Endothelial cell of umbilical vein (primary cell): ENCODE data around the gene ZNF837. TPM values are rescaled to one million over a fixed set of nuclear protein-coding genes. Genes with fewer than 3 reads are reported as not detected.

Experiments
- BruUV-seq: library from RNA; stranded (reverse); fragments of 400-500 nt; replicated peaks from 2 replicates; lab custom pipeline; 2021; lab: Mats Ljungman, UMichigan
- CTCF ChIA-PET: fragments of 300-600, 350-600 bp; sonication (Branson Sonifier 250); formaldehyde crosslinking; loops from one replicate; lab custom pipeline; 2021; ENCODE audit warnings: antibody characterized with exemption, inconsistent platforms; lab: Charles Lee
- POLR2A ChIA-PET: fragments of 300-600, 350-600 bp; sonication (Branson Sonifier 250); formaldehyde crosslinking; loops from one replicate; lab custom pipeline; 2021; ENCODE audit warnings: antibody characterized with exemption, inconsistent platforms; lab: Charles Lee
- DNase-seq: peaks from one replicate; pipeline ENCODE4 v3.0.0-alpha.2; 2011; ENCODE audit warnings: low read depth, low spot score
- FAIRE-seq: peaks from 2 replicates; lab custom pipeline; 2011; peaks lifted over from hg19 to GRCh38; lab: Jason Lieb, UNC
- H2AFZ ChIP-seq: 2 replicates; pipeline ENCODE4 v1.6.0; 2012; ENCODE audit warnings: low read depth, low read length, control low read depth, inconsistent platforms
- H3K27ac ChIP-seq: 2 replicates; pipeline ENCODE4 v1.5.1; 2011; ENCODE audit warnings: low read depth, mild to moderate bottlenecking, control low read depth, low read length, moderate library complexity; ENCODE audit not compliant: insufficient read depth
- H3K27me3 ChIP-seq, 2 experiments: 2 replicates each; pipeline versions ENCODE4 v1.6.0 to v1.6.1; 2011; ENCODE audit warnings: low read length in 2 of 2, mixed read lengths in 1 of 2; ENCODE audit not compliant: control insufficient read depth in 2 of 2, insufficient read depth in 2 of 2
- H3K36me3 ChIP-seq, 2 experiments: 2 replicates in 1 of 2; 3 replicates in 1 of 2; pipeline ENCODE4 v1.5.1; 2011; ENCODE audit warnings: low read length in 2 of 2, mild to moderate bottlenecking in 1 of 2, moderate library complexity in 1 of 2; ENCODE audit not compliant: control insufficient read depth in 2 of 2, insufficient read depth in 2 of 2; ENCODE audit errors: extremely low read depth in 1 of 2
- H3K4me1 ChIP-seq: 3 replicates; pipeline ENCODE4 v1.5.1; 2011; ENCODE audit warnings: mild to moderate bottlenecking, low read length; ENCODE audit not compliant: control insufficient read depth, insufficient read depth; ENCODE audit errors: extremely low read depth
- H3K4me2 ChIP-seq: 2 replicates; pipeline ENCODE4 v1.6.1; 2011; ENCODE audit warnings: low read length, control low read depth, mixed read lengths; ENCODE audit not compliant: insufficient read depth
- H3K4me3 ChIP-seq, 3 experiments: fragments of 200-600 bp in 1 of 3; sonication (generic), shearing (Covaris generic) in 1 of 3; replicated peaks in 1 of 3; 2 replicates each; pipeline ENCODE4 v1.5.1; 2011 to 2016; ENCODE audit warnings: control low read depth in 3 of 3, low read length in 3 of 3, mild to moderate bottlenecking in 2 of 3, inconsistent platforms in 1 of 3, low read depth in 1 of 3, moderate library complexity in 1 of 3; ENCODE audit not compliant: insufficient read depth in 1 of 3
- H3K79me2 ChIP-seq: 2 replicates; pipeline ENCODE4 v1.6.0; 2012; ENCODE audit warnings: low read length, inconsistent platforms; ENCODE audit not compliant: control insufficient read depth, insufficient read depth
- H3K9ac ChIP-seq: replicated peaks from 2 replicates; pipeline ENCODE3; 2011; ENCODE audit warnings: low read length, control low read depth; ENCODE audit not compliant: insufficient read depth; ENCODE audit errors: extremely low read depth
- H3K9me1 ChIP-seq: replicated peaks from 3 replicates; pipeline ENCODE4 v1.6.0; 2011; ENCODE audit warnings: mild to moderate bottlenecking, low read length; ENCODE audit not compliant: control insufficient read depth, insufficient read depth; ENCODE audit errors: extremely low read depth
- H3K9me3 ChIP-seq: replicated peaks from 2 replicates; pipeline ENCODE4 v1.5.1; 2012; ENCODE audit warnings: low read length, inconsistent platforms; ENCODE audit not compliant: control insufficient read depth, insufficient read depth
- H4K20me1 ChIP-seq: replicated peaks from 2 replicates; pipeline ENCODE3; 2011; ENCODE audit warnings: mild to moderate bottlenecking, low read length; ENCODE audit not compliant: control insufficient read depth, insufficient read depth; ENCODE audit errors: extremely low read depth
- CTCF ChIP-seq, 2 donors: IDR thresholded peaks; 1 replicate in 1 of 2; 2 replicates in 1 of 2; pipeline ENCODE4 v1.5.1; 2011; ENCODE audit warnings: low read length in 2 of 2, mild to moderate bottlenecking in 2 of 2, moderate library complexity in 2 of 2, control low read depth in 1 of 2, inconsistent platforms in 1 of 2, low read depth in 1 of 2; ENCODE audit not compliant: insufficient read depth in 1 of 2; ENCODE audit errors: extremely low read depth in 1 of 2
- GATA2 ChIP-seq: IDR thresholded peaks from 2 replicates; pipeline ENCODE4 v1.7.0; 2011; ENCODE audit warnings: low read depth, mild to moderate bottlenecking, moderate library complexity, mixed read lengths, low read length; ENCODE audit not compliant: insufficient read length, insufficient read depth
- MAX ChIP-seq: IDR thresholded peaks from 2 replicates; pipeline ENCODE4 v1.6.1; 2011; ENCODE audit not compliant: insufficient read depth, insufficient read length
- MYC ChIP-seq: IDR thresholded peaks from one replicate; pipeline ENCODE4 v1.6.1; 2011; ENCODE audit warnings: mild to moderate bottlenecking, low read depth, low read length
- POLR2A ChIP-seq: IDR thresholded peaks from 2 replicates; pipeline ENCODE4 v1.6.1; 2012; ENCODE audit warnings: low read depth, mild to moderate bottlenecking, control low read depth, low read length
- POLR2AphosphoS5 ChIP-seq: IDR thresholded peaks from 2 replicates; pipeline ENCODE4 v1.6.1; 2012; ENCODE audit warnings: low read depth, mild to moderate bottlenecking, control low read depth, low read length, moderate library complexity; ENCODE audit not compliant: insufficient read depth
- dilution Hi-C: fragments of 300-500 bp; cut with MboI; formaldehyde crosslinking; loops from one replicate; pipeline ENCODE4 v1.15.0; 2019; ENCODE audit warnings: low sequenced_read_pairs; ENCODE audit not compliant: extremely low pct_ligation_motif_present
- intact Hi-C: fragments of 100-400 bp; cut with micrococcal nuclease; formaldehyde crosslinking; loops from one replicate; pipeline ENCODE4 v1.10.0; 2022
- polyA plus RNA-seq, 4 experiments: library from polyadenylated mRNA; depleted of rRNA in 3 of 4; stranded (reverse) in 3 of 4; unstranded in 1 of 4; fragments of >200 nt; gene quantifications; 2 replicates each; pipeline versions ENCODE4 v1.2.1 to v1.2.3, GENCODE V29; 2011 to 2012; ENCODE audit warnings: missing spikeins in 1 of 4
- total RNA-seq: library from RNA; stranded (reverse); gene quantifications from 2 replicates; pipeline ENCODE4 v1.2.3, GENCODE V29; 2021

ZNF837 gene
- total and polyA plus RNA-seq, 2 donors (not counting 3 experiments of a cell fraction or from before 2014, with no cell fraction given), result 1.4 to 1.6 TPM

- dilution Hi-C loops, result no loop called here
These were observed 27.6 kb upstream of the ZNF837 start, which contains the start of gene ZNF584 for GRCh38 chr19:58408152-58409009. Gene ZNF584 (plus strand): TSS chr19:58408649. CDS start chr19:58409148, 499 bp downstream.

More at GRCh38 chr19:58408152-58409009, 27.6 kb upstream of the ZNF837 start, which contains the start of gene ZNF584:
- POLR2A ChIA-PET, result interaction anchor here (0.6 to 1.0 kb wide), 3 partner anchors 32 to 492 kb away, joined by 3 to 4 read pairs (median 3); partner anchors contain the start of genes ZNF132, ZNF417 and ZNF497
- Histone ChIP-seq H3K9me3 (no peaks in the 10 kb centered on the region), H3K9me1 (no peaks in the 10 kb centered on the region), H3K4me3 (peak within 1 kb of the TSS; percentile 51 to 93 (median 66)), H3K36me3 (no peaks in the 10 kb centered on the region), H3K79me2 (peaks cover 10% of the 10 kb centered on the region), H3K27me3 (no peaks in the 10 kb centered on the region), H4K20me1 (no peaks in the 10 kb centered on the region), H3K4me2 (peak within 1 kb of the TSS; percentile 53), H3K27ac (peak within 1 kb of the TSS; percentile 27), H2AFZ (peak within 1 kb of the TSS; percentile 84), H3K4me1 (peaks cover 15% of the 10 kb centered on the region), H3K9ac (peak within 1 kb of the TSS; percentile 49)
- peak; percentile 99 for FAIRE-seq
- TSS peak; percentile 69 for BruUV-seq
- intact Hi-C loops, result loop anchor here (1.0 to 2.0 kb wide), 8 partner anchors 32 to 226 kb away; partner anchors contain the start of genes ZNF132, ZNF274, ZNF324B and ZNF497
- CTCF ChIA-PET, result interaction anchor here (0.8 to 2.1 kb wide), 3 partner anchors 8 to 46 kb away, joined by 3 to 4 read pairs (median 4); partner anchors contain the start of gene ZNF497
- TF ChIP-seq POLR2AphosphoS5 (peak; percentile 90), MYC (no peak), POLR2A (peak; percentile 97), GATA2 (no peak), CTCF (IDR thresholded peaks at IDR 0.05; ENCODE audit: extremely low read depth in 1 of 2, insufficient read depth in 1 of 2, low read depth in 1 of 2, low read length in 2 of 2) (peak in 1 of 2 donors; percentile 33), MAX (peak; percentile 46)
- DNase-seq, result peak; percentile 94
